DMS53 treated with DMSO at 0.1 percent for 48 hours (cell line): ENCODE data around the gene BPIFB3.

ENCODE experiments used
- DNase-seq: peaks from one replicate; lab custom pipeline; 2025; ENCODE audit not compliant: unreplicated experiment; lab: John Stamatoyannopoulos, UW

The BPIFB3 gene

GRCh38 chr20:33015700-33016580 is 37.8 kb upstream of the BPIFB3 start:
- no peak for DNase-seq

GRCh38 chr20:33016581-33017109 is 37.1 kb upstream of the BPIFB3 start:
- no peak for DNase-seq

GRCh38 chr20:33017542-33017941 is 36.2 kb upstream of the BPIFB3 start:
- DNase-seq, result no peak

GRCh38 chr20:33018169-33018931 is 35.4 kb upstream of the BPIFB3 start:
- DNase-seq, result no peak

GRCh38 chr20:33019465-33020277 is 34.0 kb upstream of the BPIFB3 start:
- DNase-seq, result no peak

GRCh38 chr20:33020278-33021161 is 33.2 kb upstream of the BPIFB3 start:
- DNase-seq, result no peak

GRCh38 chr20:33021879-33022278 is 31.8 kb upstream of the BPIFB3 start:
- no peak for DNase-seq

- DNase-seq, result no peak
Observed at GRCh38 chr20:33022289-33022688, 31.4 kb upstream of the BPIFB3 start.

GRCh38 chr20:33022694-33023438 is 30.8 kb upstream of the BPIFB3 start:
- no peak for DNase-seq

GRCh38 chr20:33023439-33024242 is 30.1 kb upstream of the BPIFB3 start:
- DNase-seq, result no peak

- no peak for DNase-seq
Observed at GRCh38 chr20:33024243-33024560, 29.5 kb upstream of the BPIFB3 start.

- DNase-seq, result no peak
Observed at GRCh38 chr20:33024609-33025317, 28.9 kb upstream of the BPIFB3 start.

GRCh38 chr20:33025318-33025876 is 28.3 kb upstream of the BPIFB3 start:
- DNase-seq, result no peak

GRCh38 chr20:33026072-33026778 is 27.5 kb upstream of the BPIFB3 start:
- no peak for DNase-seq

GRCh38 chr20:33026779-33027759 is 26.6 kb upstream of the BPIFB3 start:
- DNase-seq, result no peak
